Cardiac fibroblast (primary cell): ENCODE measurements around the gene CDCP1.

ENCODE experiments used
- DNase-seq, 2 donors: peaks; one replicate each; pipeline versions ENCODE4 v3.0.0 to v3.0.0-alpha.2; 2010; ENCODE audit warnings: low read depth in 2 of 2
- H3K4me3 ChIP-seq, 2 donors: replicated peaks in 1 of 2; 1 replicate in 1 of 2; 2 replicates in 1 of 2; pipeline ENCODE4 v1.5.1; 2011; ENCODE audit warnings: low read depth in 2 of 2, low read length in 2 of 2, mild to moderate bottlenecking in 2 of 2, moderate library complexity in 1 of 2
- CTCF ChIP-seq: IDR thresholded peaks from one replicate; pipeline ENCODE4 v1.5.1; 2011; ENCODE audit warnings: low read depth, mild to moderate bottlenecking, low read length, inconsistent platforms

CDCP1 gene

DNA sequence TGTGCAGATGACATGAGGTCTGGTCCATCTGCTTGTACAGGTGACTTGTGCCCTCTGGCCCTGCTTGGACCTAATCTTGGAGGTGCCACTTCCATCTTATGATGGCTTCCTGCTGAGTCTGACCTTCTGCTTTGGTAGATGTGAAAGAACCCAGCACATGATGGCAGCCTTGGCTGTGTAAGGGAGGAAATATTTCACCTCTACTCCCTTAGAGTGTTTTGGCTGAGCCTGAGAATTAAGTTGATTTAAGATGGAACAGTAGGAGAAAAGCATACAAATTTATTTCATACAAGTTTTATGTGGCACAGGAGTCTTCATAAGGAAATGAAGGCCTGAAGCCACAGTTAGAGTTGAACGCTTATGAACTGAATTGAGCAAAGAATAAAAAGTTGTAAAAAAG, 27.6 kb upstream of the CDCP1 start:
- no peak for TF ChIP-seq CTCF
- no peak for DNase-seq
- H3K4me3 ChIP-seq, result no peak overlapping the region

DNA sequence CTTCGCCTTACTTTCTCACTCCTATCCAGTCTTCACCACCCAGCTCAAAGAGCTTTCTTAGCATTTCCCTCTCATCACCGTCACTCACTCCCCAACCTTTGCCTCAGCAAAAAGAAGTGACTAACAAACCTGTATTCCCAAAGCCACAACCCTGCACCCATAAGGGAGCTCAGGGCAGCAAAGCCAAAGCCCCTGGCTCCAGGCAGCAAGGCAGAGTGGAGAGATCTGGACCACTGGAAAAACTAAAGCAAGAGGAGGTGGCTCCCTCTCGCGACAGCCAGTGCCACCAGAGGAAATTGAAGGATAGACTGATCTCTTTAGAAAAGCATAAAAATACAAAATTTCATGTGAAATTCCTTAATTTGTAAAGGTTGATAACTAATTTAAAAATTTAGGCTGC, 25.1 kb upstream of the CDCP1 start:
- no peak for DNase-seq
- TF ChIP-seq CTCF, result no peak
- no peak overlapping the region for H3K4me3 ChIP-seq

DNA sequence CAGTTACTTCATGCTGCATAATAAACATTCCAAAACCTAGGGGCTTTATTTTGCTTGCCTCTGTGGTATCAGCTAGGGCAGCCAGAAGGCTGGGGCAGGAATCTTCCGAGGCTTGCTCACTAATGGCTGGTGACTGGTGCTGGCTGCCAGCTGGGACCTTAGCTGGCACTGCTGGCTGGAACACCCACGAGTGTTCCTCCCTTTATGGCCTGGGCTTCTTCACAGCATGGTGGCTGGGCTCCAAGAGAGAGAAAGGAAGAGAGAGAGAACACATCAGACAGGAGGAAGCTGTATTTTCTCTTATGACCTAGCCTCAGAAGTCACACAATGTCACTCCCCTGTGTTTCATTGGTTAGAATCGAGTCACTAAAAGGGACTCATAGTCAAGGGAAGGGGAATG, 23.9 kb upstream of the CDCP1 start:
- peak in 1 of 2 donors; percentile 24 for DNase-seq
- no peak overlapping the region for H3K4me3 ChIP-seq
- TF ChIP-seq CTCF, result no peak

GRCh38 chr3:45169125-45169904, 23.1 kb upstream of the CDCP1 start:
- TF ChIP-seq CTCF, result no peak
- DNase-seq, result no peak

DNA sequence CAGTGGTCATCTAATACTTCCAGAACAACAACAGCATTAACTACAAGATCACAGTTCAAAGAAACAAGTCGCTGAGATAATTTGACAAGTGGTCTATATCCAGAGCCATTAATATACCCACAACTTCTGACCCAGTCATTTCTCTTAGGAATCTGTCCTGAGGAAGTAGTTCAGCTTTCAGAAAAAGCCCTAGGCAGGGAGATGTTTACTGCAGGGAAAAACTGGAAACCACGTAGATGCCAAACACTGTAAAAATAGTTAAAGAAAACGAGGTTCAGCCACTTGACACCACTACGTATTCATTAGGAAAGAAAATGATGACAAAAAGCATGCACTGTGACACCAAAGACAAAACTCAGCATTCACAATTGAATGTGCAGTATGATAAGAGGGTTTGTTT, 22.3 kb upstream of the CDCP1 start:
- no peak for TF ChIP-seq CTCF
- H3K4me3 ChIP-seq, result no peak overlapping the region
- no peak for DNase-seq

More at GRCh38 chr3:45169125-45169904, 23.1 kb upstream of the CDCP1 start:
- H3K4me3 ChIP-seq, result no peak overlapping the region

DNA sequence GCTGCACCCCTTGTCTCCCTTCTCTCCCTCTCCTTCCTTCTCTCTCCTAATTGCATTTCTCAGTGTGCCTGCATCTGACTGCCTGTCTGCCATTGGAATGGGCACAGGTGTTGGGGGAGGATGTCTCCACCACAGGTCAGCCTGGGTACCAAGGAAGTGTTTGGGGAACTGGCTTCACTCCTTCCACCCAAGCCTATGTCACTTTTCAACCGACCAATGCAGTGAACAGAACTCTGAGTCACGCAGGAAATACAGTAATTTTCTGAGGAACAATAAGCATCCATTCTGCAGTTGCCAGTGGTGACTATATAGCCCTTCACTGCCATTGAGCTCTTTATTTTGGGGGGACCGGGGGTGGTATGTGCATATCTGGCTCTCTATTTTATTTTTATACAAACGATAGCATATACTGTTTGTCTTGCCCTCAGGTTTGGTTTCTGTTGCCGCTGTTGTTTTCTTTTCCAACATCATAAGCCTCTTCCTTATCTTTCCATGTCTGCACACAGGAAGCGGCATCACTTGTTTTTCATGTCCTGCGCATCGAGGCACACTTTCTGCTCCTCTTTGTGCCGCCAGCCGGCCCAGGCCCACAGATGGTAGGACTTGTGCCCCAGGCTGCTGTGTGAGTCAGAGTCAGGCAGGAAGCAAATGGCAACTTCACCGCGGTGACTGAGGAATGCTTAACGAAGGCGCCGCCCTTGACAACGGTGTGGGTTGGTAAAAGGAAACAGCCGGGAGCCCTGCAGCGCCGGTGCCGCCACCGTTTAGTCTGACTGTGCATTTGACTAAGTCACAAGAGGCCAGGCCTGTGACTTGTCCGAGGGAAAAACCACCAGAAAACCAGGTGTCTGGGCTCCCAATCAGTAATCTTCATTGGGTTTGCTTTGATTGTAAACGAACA, 21.1 kb upstream of the CDCP1 start:
- TF ChIP-seq CTCF, result no peak
- DNase-seq, result peak; percentile 88 to 96
- H3K4me3 ChIP-seq, result peak overlapping the region in 1 of 2 donors; percentile 34
